AG04450 (cell line): ENCODE measurements around the gene ANTKMT. TPM values are rescaled to one million over a fixed set of nuclear protein-coding genes. Genes with fewer than 3 reads are reported as not detected.

Experiments
- CTCF ChIA-PET: fragments of 300-600, 350-600 bp; formaldehyde crosslinking; extraction: SDS; loops from one replicate; lab custom pipeline; 2022; ENCODE audit warnings: antibody characterized with exemption, inconsistent platforms; lab: Charles Lee
- POLR2A ChIA-PET: fragments of 350-600 bp; formaldehyde crosslinking; extraction: SDS; loops from one replicate; lab custom pipeline; 2021; ENCODE audit warnings: antibody characterized with exemption, inconsistent platforms; lab: Yijun Ruan, JAX
- DNase-seq: peaks from one replicate; pipeline ENCODE4 v3.0.0-alpha.2; 2011; ENCODE audit warnings: low read depth, low spot score
- H3K27ac ChIP-seq: one replicate; pipeline ENCODE4 v1.5.1; 2012; ENCODE audit warnings: low read depth, low read length, control low read depth
- H3K27me3 ChIP-seq: one replicate; pipeline ENCODE4 v1.6.0; 2012; ENCODE audit warnings: low read length; ENCODE audit not compliant: control insufficient read depth, insufficient read depth
- H3K4me3 ChIP-seq: 2 replicates; pipeline ENCODE4 v1.5.1; 2011; ENCODE audit warnings: mild to moderate bottlenecking, low read depth, low read length, control low read depth
- H3K9me3 ChIP-seq: 2 replicates; pipeline ENCODE4 v1.5.1; 2012; ENCODE audit warnings: low read length; ENCODE audit not compliant: control insufficient read depth, insufficient read depth
- polyA plus RNA-seq: library from polyadenylated mRNA; depleted of rRNA; stranded (reverse); fragments of >200 nt; gene quantifications from 2 replicates; pipeline ENCODE4 v1.2.3, GENCODE V29; 2011
- TF ChIP-seq, protein P1 (sequence below): IDR thresholded peaks from 2 replicates; pipeline ENCODE4 v1.5.1; 2011; ENCODE audit warnings: low read depth, low read length, control low read depth, inconsistent platforms

The ANTKMT gene
- polyA plus RNA-seq, 1 experiment = 5.3 TPM

DNA sequence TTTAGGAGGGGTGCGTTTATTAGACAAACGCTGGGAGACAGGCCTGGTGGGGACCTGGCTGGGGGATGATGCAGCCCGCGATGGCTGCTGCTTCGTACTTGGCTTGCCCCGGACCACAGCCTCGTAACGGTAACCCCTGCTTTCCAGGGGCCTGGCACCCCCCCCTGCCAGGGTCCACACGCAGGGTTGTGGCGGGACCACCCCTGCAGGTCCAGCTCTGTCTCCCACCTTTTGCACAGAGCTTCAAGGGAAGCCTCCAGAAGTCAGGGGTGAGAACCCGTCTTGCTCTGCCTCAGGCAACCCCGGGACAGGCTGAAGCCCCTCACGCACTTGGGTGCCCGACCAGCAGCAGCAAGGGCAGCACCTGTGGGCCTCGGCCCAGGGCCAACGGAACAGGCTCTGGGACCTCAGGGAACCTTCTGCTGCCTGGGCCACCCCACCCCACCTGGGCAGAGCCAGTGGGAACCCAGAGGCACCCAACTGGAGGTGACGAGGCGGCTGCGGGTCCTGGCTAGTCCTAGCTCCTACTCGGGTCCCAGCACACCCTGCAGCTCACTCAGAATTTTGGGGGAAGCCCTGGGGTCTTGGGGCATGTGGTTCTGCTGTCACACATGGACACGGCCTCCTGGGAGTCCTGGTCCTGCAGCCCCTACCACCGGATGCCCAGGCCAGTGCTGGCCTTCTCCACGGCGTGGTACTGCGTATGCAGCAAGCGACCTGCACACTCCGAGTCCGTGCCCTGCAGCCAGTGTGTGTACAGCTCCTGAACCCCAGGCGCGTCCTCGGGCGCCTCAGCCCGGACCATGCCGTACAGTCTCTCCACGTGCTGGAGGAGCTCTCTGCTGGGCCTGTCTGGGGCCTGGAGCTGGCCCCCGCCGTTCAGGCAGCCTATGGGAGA, 9.1 kb downstream of the ANTKMT start:
- Histone ChIP-seq H3K27me3 (no peaks in the 10 kb centered on the region), H3K27ac (no peak overlapping the region), H3K9me3 (no peaks in the 10 kb centered on the region; the same call in 1 of the 2 replicates), H3K4me3 (no peak overlapping the region)
- TF ChIP-seq, protein P1, sequence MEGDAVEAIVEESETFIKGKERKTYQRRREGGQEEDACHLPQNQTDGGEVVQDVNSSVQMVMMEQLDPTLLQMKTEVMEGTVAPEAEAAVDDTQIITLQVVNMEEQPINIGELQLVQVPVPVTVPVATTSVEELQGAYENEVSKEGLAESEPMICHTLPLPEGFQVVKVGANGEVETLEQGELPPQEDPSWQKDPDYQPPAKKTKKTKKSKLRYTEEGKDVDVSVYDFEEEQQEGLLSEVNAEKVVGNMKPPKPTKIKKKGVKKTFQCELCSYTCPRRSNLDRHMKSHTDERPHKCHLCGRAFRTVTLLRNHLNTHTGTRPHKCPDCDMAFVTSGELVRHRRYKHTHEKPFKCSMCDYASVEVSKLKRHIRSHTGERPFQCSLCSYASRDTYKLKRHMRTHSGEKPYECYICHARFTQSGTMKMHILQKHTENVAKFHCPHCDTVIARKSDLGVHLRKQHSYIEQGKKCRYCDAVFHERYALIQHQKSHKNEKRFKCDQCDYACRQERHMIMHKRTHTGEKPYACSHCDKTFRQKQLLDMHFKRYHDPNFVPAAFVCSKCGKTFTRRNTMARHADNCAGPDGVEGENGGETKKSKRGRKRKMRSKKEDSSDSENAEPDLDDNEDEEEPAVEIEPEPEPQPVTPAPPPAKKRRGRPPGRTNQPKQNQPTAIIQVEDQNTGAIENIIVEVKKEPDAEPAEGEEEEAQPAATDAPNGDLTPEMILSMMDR = no peak
- ChIA-PET POLR2A (interaction anchor here (1.8 kb wide), 1 partner anchor 9 kb away, joined by 5 read pairs; the partner anchor contains the start of gene ANTKMT), CTCF (interaction anchor here (1.5 kb wide), 1 partner anchor 11 kb away, joined by 4 read pairs; the partner anchor contains the start of gene CIAO3)
- no peak for DNase-seq

DNA sequence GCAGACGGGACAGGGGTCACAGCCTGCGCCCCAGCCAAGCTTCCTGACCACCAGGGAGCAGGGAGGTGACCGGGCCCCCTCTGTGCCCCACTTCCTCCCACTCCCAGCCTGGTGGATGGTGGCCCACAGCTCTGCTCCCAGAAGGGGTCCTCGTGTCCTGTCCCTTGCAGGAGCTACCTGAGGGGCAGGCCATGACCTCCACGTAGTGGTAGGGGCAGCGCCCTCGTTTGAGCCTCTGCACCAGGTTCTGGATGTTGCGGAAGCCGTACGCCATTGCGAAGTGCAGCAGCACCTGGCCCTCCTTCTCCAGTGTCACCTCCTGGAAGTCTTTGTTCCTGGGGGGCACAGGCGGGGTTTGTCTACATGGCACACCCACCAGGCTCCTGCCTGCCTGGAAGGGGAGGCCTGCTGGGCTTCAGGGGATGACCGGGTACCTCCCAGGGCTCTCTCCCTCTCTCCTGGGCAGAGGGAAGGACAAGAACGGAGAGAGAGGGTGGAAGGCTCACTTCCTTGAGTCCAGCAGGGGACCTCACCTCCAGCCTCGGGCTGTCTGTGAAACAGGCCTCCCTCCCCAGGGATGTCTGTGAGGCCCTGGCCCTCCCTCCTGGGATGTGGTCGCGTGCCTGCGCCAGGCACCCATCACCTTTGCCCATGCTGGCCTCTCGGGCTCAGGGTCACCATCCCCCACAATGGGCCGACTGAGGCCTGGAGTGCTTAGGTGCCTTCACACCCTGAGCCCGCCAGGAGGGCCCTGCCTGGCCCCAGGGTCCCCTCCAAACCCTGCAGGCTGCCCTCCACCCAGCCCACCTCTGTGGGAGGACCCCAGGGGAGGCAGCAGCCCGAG, 9.9 kb downstream of the ANTKMT start:
- Histone ChIP-seq H3K4me3 (no peak overlapping the region), H3K27ac (no peak overlapping the region), H3K27me3 (no peaks in the 10 kb centered on the region), H3K9me3 (no peaks in the 10 kb centered on the region; the same call in 1 of the 2 replicates)
- DNase-seq = no peak
- TF ChIP-seq, protein P1 = no peak
- ChIA-PET POLR2A (interaction anchor here (1.8 kb wide), 1 partner anchor 10 kb away, joined by 5 read pairs; the partner anchor contains the start of gene ANTKMT), CTCF (no interaction called here)

DNA sequence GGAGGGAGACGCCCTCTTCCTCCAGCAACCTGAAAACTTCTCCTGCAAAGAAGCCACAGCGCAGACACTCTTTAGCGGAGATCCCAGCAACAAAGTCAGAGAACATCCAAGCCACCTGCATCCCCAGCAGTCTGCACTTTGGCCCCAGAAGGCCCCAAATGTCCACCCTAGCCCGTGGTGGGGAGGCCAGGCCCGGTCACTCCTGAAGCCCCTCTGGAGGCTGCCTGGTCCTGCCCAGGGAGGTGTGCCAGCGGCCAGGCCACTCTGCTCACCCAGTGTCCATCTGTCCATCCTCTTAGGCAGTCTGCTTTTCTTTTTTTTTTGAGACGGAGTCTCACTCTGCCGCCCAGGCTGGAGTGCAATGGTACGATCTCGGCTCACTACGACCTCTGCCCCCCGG, 11.4 kb downstream of the ANTKMT start:
- TF ChIP-seq, protein P1 = no peak
- H3K9me3 ChIP-seq = no peaks in the 10 kb centered on the region; the same call in 1 of the 2 replicates
- CTCF ChIA-PET = no interaction called here
- H3K4me3 ChIP-seq = no peak overlapping the region
- no peak for DNase-seq
- H3K27ac ChIP-seq = no peak overlapping the region
- POLR2A ChIA-PET = no interaction called here
- H3K27me3 ChIP-seq = no peaks in the 10 kb centered on the region

DNA sequence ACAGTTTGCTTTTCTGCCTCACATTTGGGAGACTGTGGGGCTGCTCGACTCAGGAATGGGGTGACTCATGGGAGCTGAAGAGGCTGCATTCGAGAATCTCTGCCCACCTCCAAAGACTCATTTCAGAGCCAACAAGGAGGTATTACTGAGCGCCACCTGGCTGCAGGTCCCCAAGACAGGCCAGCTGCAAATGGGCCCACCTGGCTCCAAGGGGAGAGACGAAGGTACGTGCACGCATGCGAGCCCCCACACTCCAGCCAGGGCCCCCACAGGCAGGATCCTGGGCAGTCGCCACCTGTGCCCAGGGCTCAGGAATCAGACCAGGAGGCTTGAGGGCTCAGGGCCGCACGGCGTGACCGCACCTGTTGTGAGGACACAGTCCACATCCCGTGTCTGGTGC, 12.0 kb downstream of the ANTKMT start:
- no peak overlapping the region for H3K27ac ChIP-seq
- no peaks in the 10 kb centered on the region for H3K27me3 ChIP-seq
- ChIA-PET CTCF (interaction anchor here (1.0 kb wide), 1 partner anchor 14 kb away, joined by 3 read pairs; no protein-coding TSS in a partner anchor), POLR2A (no interaction called here)
- no peaks in the 10 kb centered on the region; the same call in 1 of the 2 replicates for H3K9me3 ChIP-seq
- DNase-seq = no peak
- no peak overlapping the region for H3K4me3 ChIP-seq
- TF ChIP-seq, protein P1 = no peak
